Endodermal cell (in vitro differentiated cells): ENCODE results near the gene HMX1. TPM values are rescaled to one million over a fixed set of nuclear protein-coding genes. Genes with fewer than 3 reads are reported as not detected.

Experiments
- DNase-seq: peaks from one replicate; pipeline ENCODE4 v3.0.0-alpha.2; 2017
- H3K27ac ChIP-seq: 2 replicates; pipeline ENCODE4 v1.5.1; 2013; ENCODE audit warnings: mild to moderate bottlenecking, low read depth, low read length, moderate library complexity
- H3K27me3 ChIP-seq: 2 replicates; pipeline ENCODE4 v1.6.1; 2013; ENCODE audit warnings: mild to moderate bottlenecking, low read length, moderate library complexity; ENCODE audit not compliant: insufficient read depth, control insufficient read depth, poor library complexity, severe bottlenecking
- H3K36me3 ChIP-seq: 2 replicates; pipeline ENCODE4 v1.7.0; 2013; ENCODE audit warnings: mild to moderate bottlenecking, low read length, moderate library complexity; ENCODE audit not compliant: control insufficient read depth, insufficient read depth
- H3K4me1 ChIP-seq: one replicate; pipeline ENCODE4 v1.7.0; 2013; ENCODE audit warnings: low read length; ENCODE audit not compliant: control insufficient read depth, insufficient read depth
- H3K4me3 ChIP-seq: 2 replicates; pipeline ENCODE4 v1.5.1; 2013; ENCODE audit warnings: mild to moderate bottlenecking, low read length, moderate library complexity
- H3K9ac ChIP-seq: 2 replicates; pipeline ENCODE4 v1.6.1; 2013; ENCODE audit warnings: mild to moderate bottlenecking, low read length, moderate library complexity; ENCODE audit not compliant: poor library complexity, severe bottlenecking; ENCODE audit errors: extremely low read depth
- H3K9me3 ChIP-seq: 2 replicates; pipeline ENCODE4 v1.6.1; 2013; ENCODE audit warnings: mild to moderate bottlenecking, low read length, moderate library complexity; ENCODE audit not compliant: control insufficient read depth
- H3K27ac Mint-ChIP-seq: 2 replicates; pipeline ENCODE4 v1.8.0; 2020; ENCODE audit warnings: mixed read lengths
- H3K27me3 Mint-ChIP-seq: 2 replicates; pipeline ENCODE4 v1.8.0; 2021; ENCODE audit warnings: mild to moderate bottlenecking, mixed read lengths; ENCODE audit not compliant: insufficient read depth
- H3K36me3 Mint-ChIP-seq: 2 replicates; pipeline ENCODE4 v1.8.0; 2020; ENCODE audit warnings: low read depth, mixed read lengths
- H3K4me1 Mint-ChIP-seq: 2 replicates; pipeline ENCODE4 v1.8.0; 2020; ENCODE audit warnings: mixed read lengths
- H3K4me3 Mint-ChIP-seq: 2 replicates; pipeline ENCODE4 v1.8.0; 2020; ENCODE audit warnings: mild to moderate bottlenecking, moderate library complexity, mixed read lengths
- H3K9me3 Mint-ChIP-seq: 2 replicates; pipeline ENCODE4 v1.8.0; 2020; ENCODE audit warnings: mild to moderate bottlenecking, mixed read lengths
- WGBS, 2 experiments: methylation state at CpG; one replicate each; pipeline versions ENCODE4 v1.1.5 to v1.1.7; 2013; ENCODE audit warnings: missing lambda C conversion rate in 2 of 2, mixed read lengths in 1 of 2; ENCODE audit not compliant: insufficient coverage in 1 of 2, insufficient read length in 1 of 2; 5-methylcytosine and 5-hydroxymethylcytosine counted together
- total RNA-seq, 2 donors: library from RNA; stranded (reverse); fragmentation: NEBNext Ultra II Directional in 1 of 2; extraction: Animal tissue kit (Norgen Biotek cat#: 25700) in 1 of 2; gene quantifications; 2 replicates in 1 of 2; 3 replicates in 1 of 2; pipeline ENCODE4 v1.2.1, GENCODE V29; 2021
- TF ChIP-seq, protein P1 (sequence below): fragments of 200-600 bp; sonication (generic); conservative IDR thresholded peaks from 2 replicates; pipeline ENCODE4 v1.5.0; 2021; ENCODE audit warnings: antibody characterized with exemption, mild to moderate bottlenecking

Gene HMX1
- total RNA-seq, 2 donors from 2014 or later, result 1.2 TPM; not detected in 1

DNA sequence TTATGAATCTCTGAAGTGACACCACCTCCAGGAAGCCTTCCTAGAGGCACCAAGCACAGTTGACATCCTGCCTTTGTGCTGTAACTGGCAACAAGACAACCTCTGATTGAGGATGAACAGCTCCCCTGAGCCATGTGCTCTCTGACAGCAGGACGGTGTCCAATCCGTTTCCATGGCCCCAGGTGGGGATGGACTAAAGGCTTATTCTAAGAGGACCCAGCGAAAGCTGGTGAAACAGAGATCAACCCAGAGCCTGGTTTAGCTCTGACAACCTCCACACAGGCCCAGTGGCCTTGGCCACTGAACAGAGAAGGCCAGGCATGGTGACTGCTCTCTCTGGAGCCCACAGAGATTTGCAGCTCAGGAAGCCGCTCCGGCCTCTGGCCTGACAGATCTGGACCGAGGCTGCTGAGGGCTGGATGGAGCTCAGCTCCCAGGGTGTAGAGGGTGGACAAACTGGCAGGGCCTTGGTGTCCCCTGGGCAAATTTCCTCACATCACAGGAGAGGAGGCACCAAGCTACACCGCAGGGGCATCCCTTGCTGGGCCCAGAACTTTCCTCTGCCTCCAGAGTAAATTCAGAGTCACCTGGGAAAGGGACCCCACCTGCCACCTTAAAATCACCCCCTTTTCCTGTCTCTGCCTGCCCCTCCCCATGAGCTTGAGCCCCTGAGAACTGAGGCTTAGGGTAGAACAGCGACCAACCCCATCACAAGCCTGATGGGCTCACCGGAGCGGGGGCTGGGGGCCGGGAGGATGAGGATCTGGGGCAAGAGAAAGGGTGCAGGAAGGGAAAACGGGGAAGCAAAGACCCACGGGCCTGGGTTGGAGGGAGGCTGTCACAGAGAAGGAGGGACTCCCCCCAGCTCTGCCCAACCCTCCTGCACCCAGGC lies 40.2 kb downstream of the HMX1 start:
- Mint-ChIP-seq H3K36me3 (no peaks in the 10 kb centered on the region), H3K4me1 (no peaks in the 10 kb centered on the region), H3K27me3 (peaks cover 17% of the 10 kb centered on the region), H3K27ac (no peak overlapping the region), H3K4me3 (no peak overlapping the region), H3K9me3 (no peaks in the 10 kb centered on the region)
- Histone ChIP-seq H3K4me1 (no peaks in the 10 kb centered on the region), H3K9ac (no peak overlapping the region), H3K9me3 (no peaks in the 10 kb centered on the region), H3K4me3 (no peak overlapping the region), H3K27ac (no peak overlapping the region), H3K27me3 (peaks cover 10% of the 10 kb centered on the region), H3K36me3 (no peaks in the 10 kb centered on the region)
- WGBS, 2 experiments, result 90 to 98% methylated on average over 6 to 13 of the region's 13 CpGs
- TF ChIP-seq, protein P1, sequence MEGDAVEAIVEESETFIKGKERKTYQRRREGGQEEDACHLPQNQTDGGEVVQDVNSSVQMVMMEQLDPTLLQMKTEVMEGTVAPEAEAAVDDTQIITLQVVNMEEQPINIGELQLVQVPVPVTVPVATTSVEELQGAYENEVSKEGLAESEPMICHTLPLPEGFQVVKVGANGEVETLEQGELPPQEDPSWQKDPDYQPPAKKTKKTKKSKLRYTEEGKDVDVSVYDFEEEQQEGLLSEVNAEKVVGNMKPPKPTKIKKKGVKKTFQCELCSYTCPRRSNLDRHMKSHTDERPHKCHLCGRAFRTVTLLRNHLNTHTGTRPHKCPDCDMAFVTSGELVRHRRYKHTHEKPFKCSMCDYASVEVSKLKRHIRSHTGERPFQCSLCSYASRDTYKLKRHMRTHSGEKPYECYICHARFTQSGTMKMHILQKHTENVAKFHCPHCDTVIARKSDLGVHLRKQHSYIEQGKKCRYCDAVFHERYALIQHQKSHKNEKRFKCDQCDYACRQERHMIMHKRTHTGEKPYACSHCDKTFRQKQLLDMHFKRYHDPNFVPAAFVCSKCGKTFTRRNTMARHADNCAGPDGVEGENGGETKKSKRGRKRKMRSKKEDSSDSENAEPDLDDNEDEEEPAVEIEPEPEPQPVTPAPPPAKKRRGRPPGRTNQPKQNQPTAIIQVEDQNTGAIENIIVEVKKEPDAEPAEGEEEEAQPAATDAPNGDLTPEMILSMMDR, result no peak
- peak; percentile 33 for DNase-seq

DNA sequence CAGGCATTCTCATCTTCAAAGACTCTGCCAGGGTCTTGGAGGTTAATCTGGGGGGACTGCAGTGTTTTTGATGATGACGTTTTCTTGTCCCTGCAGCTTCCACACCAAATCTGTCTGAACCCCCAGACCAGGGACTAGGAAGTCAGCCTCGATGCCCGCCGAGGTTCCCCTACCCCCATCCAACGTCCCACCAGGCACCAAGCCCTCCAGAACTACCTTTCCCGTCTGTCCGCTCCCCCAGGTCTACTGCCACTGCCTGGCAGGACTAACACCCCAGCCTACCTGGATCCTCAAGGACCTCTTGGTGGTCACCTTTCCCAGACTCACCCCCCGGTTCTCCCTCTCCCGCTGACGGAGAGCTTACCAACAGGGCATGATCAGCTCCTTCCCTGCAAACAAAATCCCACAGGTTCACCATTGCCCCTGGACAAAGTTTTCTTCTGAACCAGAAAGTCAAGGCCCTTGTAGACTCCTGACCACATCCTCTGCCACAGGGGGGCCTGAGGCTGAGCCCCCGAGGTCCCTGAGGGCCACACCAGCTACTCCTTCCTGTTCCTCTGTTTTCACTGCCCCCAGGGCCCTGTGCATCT lies 40.9 kb downstream of the HMX1 start:
- Histone ChIP-seq H3K9ac (no peak overlapping the region), H3K36me3 (no peaks in the 10 kb centered on the region), H3K27me3 (peaks cover 17% of the 10 kb centered on the region), H3K27ac (no peak overlapping the region), H3K9me3 (no peaks in the 10 kb centered on the region), H3K4me1 (no peaks in the 10 kb centered on the region), H3K4me3 (no peak overlapping the region)
- Mint-ChIP-seq H3K27ac (no peak overlapping the region), H3K27me3 (peaks cover 23% of the 10 kb centered on the region), H3K36me3 (no peaks in the 10 kb centered on the region), H3K4me3 (no peak overlapping the region), H3K9me3 (no peaks in the 10 kb centered on the region), H3K4me1 (no peaks in the 10 kb centered on the region)
- WGBS, 2 experiments, result 90% methylated on average over 11 of the region's 11 CpGs
- DNase-seq, result peak; percentile 19
- TF ChIP-seq, protein P1, result no peak

DNA sequence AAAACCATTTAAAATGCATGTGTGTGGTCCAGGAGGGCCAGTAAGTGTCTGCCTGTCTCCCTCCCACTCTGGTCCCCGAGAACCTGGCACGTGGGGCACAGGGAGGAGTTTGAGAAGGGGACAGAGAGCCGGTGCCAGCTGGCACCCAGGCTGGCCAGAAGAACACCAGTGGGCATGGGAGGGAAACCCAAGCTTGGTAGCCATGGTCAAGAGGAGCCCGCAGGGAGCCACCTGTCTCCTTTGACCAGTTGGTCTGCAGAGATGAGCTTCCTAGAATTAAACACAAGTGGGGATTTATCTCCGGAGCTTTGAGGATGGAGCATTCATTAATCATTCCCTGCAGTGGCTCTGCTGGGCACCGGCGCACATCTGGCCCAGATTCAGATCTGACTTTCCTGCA lies 41.6 kb downstream of the HMX1 start:
- DNase-seq, result no peak
- no peak overlapping the region for H3K4me3 ChIP-seq
- no peak overlapping the region for H3K27ac ChIP-seq
- H3K27me3 ChIP-seq, result peaks cover 24% of the 10 kb centered on the region
- no peaks in the 10 kb centered on the region for H3K9me3 Mint-ChIP-seq
- H3K4me3 Mint-ChIP-seq, result no peak overlapping the region
- no peak overlapping the region for H3K9ac ChIP-seq
- WGBS, 2 experiments, result 85% methylated on average over 5 to 7 of the region's 7 CpGs
- H3K9me3 ChIP-seq, result no peaks in the 10 kb centered on the region
- H3K27me3 Mint-ChIP-seq, result peaks cover 28% of the 10 kb centered on the region
- no peaks in the 10 kb centered on the region for H3K4me1 ChIP-seq
- no peak overlapping the region for H3K27ac Mint-ChIP-seq
- TF ChIP-seq, protein P1, result no peak
- no peaks in the 10 kb centered on the region for H3K4me1 Mint-ChIP-seq
- H3K36me3 Mint-ChIP-seq, result no peaks in the 10 kb centered on the region
- no peaks in the 10 kb centered on the region for H3K36me3 ChIP-seq
